ENCODE results near the gene DRAXIN. TPM values are rescaled to one million over a fixed set of nuclear protein-coding genes. Genes with fewer than 3 reads are reported as not detected.

The DRAXIN gene
- total RNA-seq, 8 experiments from 2014 or later: 0.10 to 100 (median 78.0) TPM; not detected in 1

GRCh38 chr1:11725616-11726015 lies 34.1 kb downstream of the DRAXIN start:
- 20 to 80% (median 62%) methylated on average over 1 to 5 of the region's 5 CpGs; no CpG with 5 or more reads in 2 of the 10 experiments for WGBS, 10 experiments

GRCh38 chr1:11727119-11727518 lies 35.6 kb downstream of the DRAXIN start:
- Histone ChIP-seq H3K4me1 (replicated peaks in 1 of 2) (peaks cover 9% of the 10 kb centered on the region in 2 donors), H3K27ac (no peak overlapping the region), H3K4me3 (no peak overlapping the region)
- ATAC-seq (replicated peaks in 6 of 8): no peak
- in situ Hi-C loops (cut with MboI; ENCODE audit: low pct_unique_long_range_greater_than_20kb in 2 of 9, low sequenced_read_pairs in 9 of 9, unreplicated experiment in 9 of 9): loop anchor here in 1 of 9 experiments (10.0 kb wide), 1 partner anchor 62 kb away; the partner anchor contains the start of gene FBXO6
- 81 to 92% (median 87%) methylated on average over 3 to 4 of the region's 4 CpGs; no CpG with 5 or more reads in 6 of the 10 experiments for WGBS, 10 experiments

More at GRCh38 chr1:11725616-11726015, 34.1 kb downstream of the DRAXIN start:
- H3K4me1 ChIP-seq (replicated peaks in 1 of 2): no peaks in the 10 kb centered on the region
- ATAC-seq (replicated peaks in 6 of 8): peak in 1 of 8 experiments; percentile 14
- in situ Hi-C loops (cut with MboI; ENCODE audit: low pct_unique_long_range_greater_than_20kb in 2 of 9, low sequenced_read_pairs in 9 of 9, unreplicated experiment in 9 of 9): loop anchor here in 1 of 9 experiments (10.0 kb wide), 1 partner anchor 61 kb away; the partner anchor contains the start of gene FBXO6
- H3K27ac ChIP-seq: no peak overlapping the region
- no peak overlapping the region for H3K4me3 ChIP-seq

GRCh38 chr1:11728126-11728806 lies 36.8 kb downstream of the DRAXIN start:
- in situ Hi-C loops (cut with MboI; ENCODE audit: low pct_unique_long_range_greater_than_20kb in 2 of 9, low sequenced_read_pairs in 9 of 9, unreplicated experiment in 9 of 9): loop anchor here in 1 of 9 experiments (10.0 kb wide), 1 partner anchor 63 kb away; the partner anchor contains the start of gene FBXO6
- 20 to 100% (median 92%) methylated on average over 1 to 4 of the region's 4 CpGs; no CpG with 5 or more reads in 5 of the 10 experiments for WGBS, 10 experiments
- H3K4me3 ChIP-seq: no peak overlapping the region
- no peak for ATAC-seq (replicated peaks in 6 of 8)
- no peak overlapping the region for H3K27ac ChIP-seq
- peaks cover 17% of the 10 kb centered on the region in 2 donors for H3K4me1 ChIP-seq (replicated peaks in 1 of 2)

- WGBS, 10 experiments: 60 to 100% (median 95%) methylated on average over 1 to 9 of the region's 11 CpGs; no CpG with 5 or more reads in 2 of the 10 experiments
- H3K4me3 ChIP-seq: no peak overlapping the region
- ATAC-seq (replicated peaks in 6 of 8): no peak
- peaks cover 17% of the 10 kb centered on the region in 2 donors for H3K4me1 ChIP-seq (replicated peaks in 1 of 2)
- no peak overlapping the region for H3K27ac ChIP-seq
- in situ Hi-C loops (cut with MboI; ENCODE audit: low pct_unique_long_range_greater_than_20kb in 2 of 9, low sequenced_read_pairs in 9 of 9, unreplicated experiment in 9 of 9): loop anchor here in 1 of 9 experiments (10.0 kb wide), 1 partner anchor 64 kb away; the partner anchor contains the start of gene FBXO6
Measured at GRCh38 chr1:11729155-11729497, 37.6 kb downstream of the DRAXIN start.

GRCh38 chr1:11729498-11730428 lies 38.3 kb downstream of the DRAXIN start:
- WGBS, 10 experiments: 0 to 100% (median 74%) methylated on average over 1 to 20 of the region's 26 CpGs; no CpG with 5 or more reads in 2 of the 10 experiments
- Histone ChIP-seq H3K4me3 (no peak overlapping the region), H3K27ac (no peak overlapping the region), H3K4me1 (replicated peaks in 1 of 2) (peaks cover 17% of the 10 kb centered on the region in 2 donors)
- no peak for ATAC-seq (replicated peaks in 6 of 8)
- in situ Hi-C loops (cut with MboI; ENCODE audit: low pct_unique_long_range_greater_than_20kb in 2 of 9, low sequenced_read_pairs in 9 of 9, unreplicated experiment in 9 of 9): loop anchor here in 1 of 9 experiments (10.0 kb wide), 1 partner anchor 65 kb away; the partner anchor contains the start of gene FBXO6

GRCh38 chr1:11730429-11730891 lies 39.0 kb downstream of the DRAXIN start:
- Histone ChIP-seq H3K27ac (no peak overlapping the region), H3K4me3 (no peak overlapping the region), H3K4me1 (replicated peaks in 1 of 2) (peaks cover 19 to 20% of the 10 kb centered on the region in 2 donors)
- in situ Hi-C loops (cut with MboI; ENCODE audit: low pct_unique_long_range_greater_than_20kb in 2 of 9, low sequenced_read_pairs in 9 of 9, unreplicated experiment in 9 of 9): no loop called here
- WGBS, 10 experiments: 10 to 100% (median 83%) methylated on average over 1 to 5 of the region's 5 CpGs; no CpG with 5 or more reads in 2 of the 10 experiments
- peak in 1 of 8 experiments; percentile 33 for ATAC-seq (replicated peaks in 6 of 8)

- in situ Hi-C loops (cut with MboI; ENCODE audit: low pct_unique_long_range_greater_than_20kb in 2 of 9, low sequenced_read_pairs in 9 of 9, unreplicated experiment in 9 of 9): no loop called here
- peaks cover 23 to 24% of the 10 kb centered on the region in 2 donors for H3K4me1 ChIP-seq (replicated peaks in 1 of 2)
- peak overlapping the region; percentile 68 to 75 for H3K27ac ChIP-seq
- ATAC-seq (replicated peaks in 6 of 8): peak; percentile 25 to 78 (median 64)
- WGBS, 10 experiments: 7 to 68% (median 21%) methylated on average over 2 to 11 of the region's 17 CpGs; no CpG with 5 or more reads in 3 of the 10 experiments
- H3K4me3 ChIP-seq: peak overlapping the region in 1 of 5 donors; percentile 15
Measured at GRCh38 chr1:11731691-11732283, 40.3 kb downstream of the DRAXIN start.

- no peak overlapping the region for H3K27ac ChIP-seq
- 83 to 100% (median 100%) methylated on average over 1 to 3 of the region's 3 CpGs; no CpG with 5 or more reads in 2 of the 10 experiments for WGBS, 10 experiments
- in situ Hi-C loops (cut with MboI; ENCODE audit: low pct_unique_long_range_greater_than_20kb in 2 of 9, low sequenced_read_pairs in 9 of 9, unreplicated experiment in 9 of 9): no loop called here
Measured at GRCh38 chr1:11733306-11733705, 41.8 kb downstream of the DRAXIN start.

GRCh38 chr1:11735531-11735853 lies 44.0 kb downstream of the DRAXIN start:
- Histone ChIP-seq H3K4me1 (replicated peaks in 1 of 2) (peaks cover 31 to 34% of the 10 kb centered on the region in 2 donors), H3K27ac (no peak overlapping the region), H3K4me3 (peak overlapping the region; percentile 47 to 58 (median 55))
- WGBS, 10 experiments: 10 to 100% (median 28%) methylated on average over 1 to 4 of the region's 4 CpGs; no CpG with 5 or more reads in 2 of the 10 experiments
- in situ Hi-C loops (cut with MboI; ENCODE audit: low pct_unique_long_range_greater_than_20kb in 2 of 9, low sequenced_read_pairs in 9 of 9, unreplicated experiment in 9 of 9): no loop called here
- no peak for ATAC-seq (replicated peaks in 6 of 8)

More at GRCh38 chr1:11733306-11733705, 41.8 kb downstream of the DRAXIN start:
- Histone ChIP-seq H3K4me1 (replicated peaks in 1 of 2) (peaks cover 31 to 34% of the 10 kb centered on the region in 2 donors), H3K4me3 (no peak overlapping the region)
- no peak for ATAC-seq (replicated peaks in 6 of 8)

GRCh38 chr1:11735854-11736745 lies 44.6 kb downstream of the DRAXIN start, which contains the start of gene AGTRAP:
Gene AGTRAP, plus strand, starts transcription at chr1:11736136. Its CDS starts 73 bp downstream, at chr1:11736209.
- peak; percentile 66 to 91 (median 82) for ATAC-seq (replicated peaks in 6 of 8)
- peaks cover 31 to 34% of the 10 kb centered on the region in 2 donors for H3K4me1 ChIP-seq (replicated peaks in 1 of 2)
- no peak within 1 kb of the TSS for H3K27ac ChIP-seq
- 0 to 3% (median 0%) methylated on average over 1 to 12 of the region's 59 CpGs; no CpG with 5 or more reads in 4 of the 10 experiments for WGBS, 10 experiments
- peak within 1 kb of the TSS; percentile 47 to 58 (median 55) for H3K4me3 ChIP-seq
- in situ Hi-C loops (cut with MboI; ENCODE audit: low pct_unique_long_range_greater_than_20kb in 2 of 9, low sequenced_read_pairs in 9 of 9, unreplicated experiment in 9 of 9): no loop called here
